Non-pigmented ciliary epithelial cell (primary cell): Measurements from ENCODE around the gene PTPRCAP.
"Not testable (repeated sequence)": the region's sequence is repeated elsewhere in the genome, so short reads cannot be mapped to it uniquely, and the experiment has no call there.

Source experiments
- DNase-seq: peaks from one replicate; pipeline ENCODE4 v3.0.0-alpha.2; 2010; ENCODE audit warnings: low read depth

The PTPRCAP gene

DNA sequence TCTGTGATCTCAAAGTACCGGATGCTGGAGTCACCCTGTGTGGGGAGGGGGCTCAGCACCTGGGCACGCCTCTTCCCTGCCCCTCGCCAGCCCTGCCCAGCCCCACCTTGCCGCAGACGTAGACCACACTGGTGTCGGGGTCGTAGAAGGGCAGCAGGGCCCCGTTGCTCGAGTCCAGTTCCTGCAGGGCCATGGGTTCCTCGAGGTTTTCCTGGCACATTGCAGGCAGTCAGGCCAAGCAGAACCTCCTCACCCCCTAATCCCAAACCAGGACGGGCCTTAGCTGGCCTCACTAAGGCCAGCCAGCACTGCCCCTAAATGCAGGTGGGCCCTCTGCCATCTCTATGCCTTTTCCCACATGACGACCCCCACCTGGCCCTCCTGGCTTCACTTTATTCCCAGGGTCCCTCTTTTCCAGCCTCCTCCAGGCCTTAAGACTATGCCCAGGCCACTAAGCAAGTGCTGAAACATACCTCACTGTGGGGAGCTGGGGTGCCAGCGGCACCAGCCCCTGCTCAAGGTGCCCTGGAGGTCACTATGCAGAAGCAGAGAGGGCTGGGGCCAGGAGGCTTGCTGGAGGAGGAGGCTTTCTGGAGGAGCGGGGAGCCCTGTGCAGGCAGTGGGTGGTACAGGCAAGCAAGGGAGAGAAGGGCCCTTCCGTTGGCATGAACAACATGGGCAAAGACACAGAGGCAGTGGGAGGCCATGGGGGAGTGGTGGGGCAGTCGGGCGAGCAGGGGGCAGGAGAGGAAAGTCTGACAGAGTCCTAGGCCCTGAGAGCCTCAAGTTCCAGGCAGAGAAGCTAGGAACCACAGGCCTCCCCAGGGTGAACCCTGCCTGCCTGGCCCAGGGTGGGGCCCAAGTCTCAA, 3.0 kb upstream of the PTPRCAP start:
- no peak for DNase-seq

DNA sequence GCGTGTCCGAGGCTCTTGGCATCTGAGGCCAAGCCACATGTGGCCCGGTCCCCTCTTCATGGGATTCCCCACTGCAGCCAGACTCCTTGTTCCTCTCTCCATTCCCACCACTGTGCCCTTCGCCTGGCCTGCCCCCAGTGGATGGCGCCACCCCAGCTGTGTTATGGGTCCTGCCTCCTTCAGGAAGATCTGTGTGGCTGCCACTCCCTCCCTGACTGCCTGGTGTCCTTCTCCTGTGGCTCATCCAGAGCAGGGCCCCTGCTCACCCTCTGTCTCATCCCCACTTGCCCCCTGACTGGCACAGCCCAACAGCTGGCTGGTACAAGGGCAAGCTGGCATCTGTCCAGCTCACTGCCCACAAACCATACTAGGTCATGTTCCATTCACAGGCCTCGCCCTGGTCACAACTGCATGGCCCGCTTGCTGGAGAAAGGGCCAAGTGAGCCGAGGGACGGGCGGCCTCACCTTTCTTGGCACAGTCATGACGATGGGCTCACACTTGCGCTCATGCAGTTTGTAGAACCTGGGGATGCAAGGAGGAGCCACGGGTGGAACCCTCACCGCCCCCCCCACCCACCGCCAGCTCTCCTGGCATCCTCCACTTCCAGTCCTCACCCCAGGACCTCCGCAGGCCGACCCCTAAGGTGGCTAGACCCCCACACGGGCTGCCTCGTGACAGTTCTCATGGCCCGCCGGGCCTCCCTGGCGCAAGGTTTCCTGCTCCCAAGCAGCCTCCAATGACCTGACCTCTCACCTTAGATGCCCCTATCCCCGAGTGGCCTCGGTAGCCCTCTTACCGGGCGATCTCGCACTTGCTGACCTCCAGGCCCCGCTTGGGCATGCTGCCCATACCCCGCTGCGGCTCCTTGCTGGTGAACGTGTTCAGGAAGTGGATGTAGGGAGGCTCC, 2.1 kb upstream of the PTPRCAP start:
- no peak for DNase-seq

DNA sequence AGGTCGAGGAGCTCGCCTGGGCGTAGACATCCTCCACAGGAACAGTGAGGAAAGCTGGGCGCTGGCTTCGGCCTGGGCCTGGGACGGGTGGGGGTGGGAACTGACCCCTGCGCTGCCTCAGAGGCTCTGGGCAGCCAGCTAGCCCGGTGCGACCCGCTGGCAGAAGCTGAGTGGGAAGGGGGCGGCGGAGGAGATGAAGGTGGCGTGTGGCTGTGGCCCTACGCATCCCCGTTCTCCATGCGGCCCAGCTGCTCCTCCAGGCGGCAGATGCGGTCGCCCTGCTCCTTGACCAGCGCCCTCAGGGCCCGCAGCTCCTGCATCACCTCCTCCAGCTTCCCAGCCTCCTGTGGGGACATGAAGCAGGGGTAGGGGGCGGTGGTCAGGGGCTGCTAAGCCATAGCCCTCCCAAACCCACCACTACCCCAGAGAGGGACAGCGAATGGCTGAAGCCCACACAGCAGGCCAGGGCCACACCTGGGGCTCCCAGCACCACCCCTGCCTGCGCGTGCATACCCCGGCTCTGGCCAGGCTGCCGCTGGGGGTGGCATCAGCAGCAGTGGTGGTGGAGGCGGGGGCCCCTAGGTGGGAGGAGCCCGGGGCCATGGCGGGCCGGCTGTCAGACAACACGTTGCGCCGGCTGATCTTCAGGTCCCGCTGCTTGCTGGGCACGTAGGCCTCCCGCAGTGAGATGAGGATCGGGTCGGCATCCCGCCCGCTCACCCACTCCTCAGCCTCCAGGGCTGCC, 848 bp upstream of the PTPRCAP start:
- DNase-seq, result no peak

DNA sequence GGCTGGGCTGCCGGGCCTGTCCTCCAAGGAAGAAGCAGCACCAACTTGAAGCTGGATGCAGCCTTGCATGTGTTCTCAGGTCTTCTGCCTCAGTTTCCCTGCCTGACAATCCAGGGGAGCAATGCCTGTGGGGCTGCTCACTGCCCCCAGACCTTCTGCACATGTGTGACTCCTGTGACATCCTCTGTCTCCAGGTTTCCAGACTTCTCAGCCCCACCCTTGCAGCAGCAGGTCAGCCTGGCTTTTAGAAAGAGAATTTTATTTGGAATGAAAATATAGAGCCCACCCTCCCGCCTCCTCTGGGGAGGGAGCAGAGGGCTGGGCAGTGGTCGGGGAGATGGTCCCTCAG, 301 bp upstream of the PTPRCAP start:
- DNase-seq, result no peak

DNA sequence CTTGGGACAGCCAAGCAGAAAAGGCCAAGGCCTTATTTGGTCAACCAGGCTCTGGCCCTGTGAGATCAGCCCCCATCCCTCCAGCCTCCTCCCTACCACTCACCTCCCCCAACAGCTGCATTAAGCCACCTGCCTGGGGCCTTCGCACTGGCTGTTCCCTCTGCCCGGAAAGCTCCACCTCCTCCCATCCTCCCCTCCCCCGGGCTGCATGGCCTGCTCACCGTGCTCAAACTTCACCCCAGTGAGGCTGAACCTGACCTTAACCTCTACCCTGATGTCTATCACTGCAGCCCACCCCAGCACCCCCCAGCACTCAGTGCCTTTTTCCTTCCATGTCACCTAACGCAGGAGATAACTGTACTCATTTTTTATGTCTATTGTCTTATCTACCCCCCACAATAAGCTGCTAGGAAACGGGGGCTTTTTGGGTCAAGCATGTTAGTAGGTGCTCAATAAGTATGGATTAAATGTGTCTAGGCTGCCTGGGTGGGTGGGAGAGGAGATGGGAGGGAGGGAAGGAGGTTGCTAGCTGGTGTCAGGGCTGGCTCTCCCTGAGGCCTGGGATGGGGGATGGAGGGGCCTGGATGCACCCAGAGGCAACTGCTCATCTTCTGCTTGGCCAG, 912 bp downstream of the PTPRCAP start:
- no peak for DNase-seq

DNA sequence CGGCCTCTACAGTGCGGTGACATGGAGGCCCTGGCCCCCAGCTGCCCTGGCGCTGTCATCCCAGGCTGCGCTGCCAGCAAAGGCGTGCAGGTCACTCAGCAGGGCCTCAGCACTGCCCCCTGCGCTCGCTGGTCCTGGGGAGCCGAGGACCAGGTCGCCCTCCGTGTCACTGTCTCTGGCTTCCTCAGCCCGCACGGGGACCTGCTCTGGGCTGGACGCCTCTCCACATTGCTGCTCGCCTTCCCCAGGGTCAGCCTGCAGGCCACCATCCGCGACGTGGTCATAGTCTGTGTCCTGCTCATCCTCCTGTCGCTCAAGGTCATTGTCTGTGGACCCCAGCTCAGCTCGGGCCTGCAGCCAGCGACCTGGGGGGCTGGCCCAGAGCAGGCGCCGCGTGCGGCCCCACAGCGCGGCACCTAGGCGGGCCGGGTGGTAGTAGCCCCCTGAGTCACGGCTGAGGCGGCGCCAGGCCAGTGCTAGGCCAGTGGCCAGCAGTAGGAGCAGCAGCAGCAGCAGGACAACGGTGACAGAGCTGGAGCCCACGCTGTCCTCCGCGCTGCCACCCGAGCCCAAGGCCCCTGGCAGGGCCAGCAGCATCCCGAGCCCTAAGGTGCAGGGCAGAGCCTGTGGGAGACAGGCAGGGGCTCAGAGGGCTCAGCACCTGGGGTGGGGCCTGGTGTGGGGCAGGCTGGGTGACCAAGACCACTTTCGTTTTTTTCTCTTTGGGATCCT, 1.6 kb downstream of the PTPRCAP start:
- DNase-seq, result no peak

DNA sequence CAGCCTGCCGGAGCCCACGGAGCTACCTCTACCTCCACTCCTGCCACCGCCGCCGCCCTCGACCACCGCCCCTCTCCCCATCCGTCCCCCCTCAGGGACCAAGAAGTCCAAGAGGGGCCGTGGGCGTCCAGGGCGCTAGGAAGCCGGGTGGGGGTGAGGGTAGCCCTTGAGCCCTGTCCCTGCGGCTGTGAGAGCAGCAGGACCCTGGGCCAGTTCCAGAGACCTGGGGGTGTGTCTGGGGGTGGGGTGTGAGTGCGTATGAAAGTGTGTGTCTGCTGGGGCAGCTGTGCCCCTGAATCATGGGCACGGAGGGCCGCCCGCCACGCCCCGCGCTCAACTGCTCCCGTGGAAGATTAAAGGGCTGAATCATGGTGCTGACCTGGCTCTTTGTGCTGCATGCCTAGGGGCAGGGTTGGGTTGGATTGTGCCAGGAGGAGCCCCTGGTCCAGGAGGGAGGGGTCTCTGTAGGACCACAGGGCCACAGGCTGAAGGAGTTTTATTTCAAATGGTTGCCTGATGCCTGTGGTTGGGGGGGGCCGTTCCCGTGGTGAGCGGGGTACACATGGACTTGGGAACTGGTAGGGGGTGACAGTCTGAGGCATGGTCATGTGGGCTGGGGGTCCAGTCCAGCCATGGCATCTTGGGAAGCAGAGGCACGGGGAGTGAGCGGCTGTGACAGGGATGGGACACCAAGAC, 2.3 kb downstream of the PTPRCAP start:
- DNase-seq, result no peak

DNA sequence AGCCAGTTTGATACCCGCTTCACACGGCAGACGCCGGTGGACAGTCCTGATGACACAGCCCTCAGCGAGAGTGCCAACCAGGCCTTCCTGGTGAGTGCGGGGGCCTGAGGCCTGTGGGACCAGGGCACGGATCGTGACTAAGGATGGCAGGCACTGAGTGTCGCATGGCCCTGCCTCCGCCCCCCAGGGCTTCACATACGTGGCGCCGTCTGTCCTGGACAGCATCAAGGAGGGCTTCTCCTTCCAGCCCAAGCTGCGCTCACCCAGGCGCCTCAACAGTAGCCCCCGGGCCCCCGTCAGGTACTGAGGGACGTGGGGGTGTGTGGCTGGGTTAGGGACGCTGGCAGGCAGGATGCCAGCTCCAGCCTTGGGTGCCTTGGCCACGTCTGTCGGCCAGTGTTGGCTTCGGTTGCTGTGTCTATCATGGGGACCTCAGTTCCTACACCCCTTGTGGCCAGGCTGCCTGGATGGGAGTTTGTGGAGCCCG, 3.0 kb downstream of the PTPRCAP start:
- DNase-seq, result no peak

DNA sequence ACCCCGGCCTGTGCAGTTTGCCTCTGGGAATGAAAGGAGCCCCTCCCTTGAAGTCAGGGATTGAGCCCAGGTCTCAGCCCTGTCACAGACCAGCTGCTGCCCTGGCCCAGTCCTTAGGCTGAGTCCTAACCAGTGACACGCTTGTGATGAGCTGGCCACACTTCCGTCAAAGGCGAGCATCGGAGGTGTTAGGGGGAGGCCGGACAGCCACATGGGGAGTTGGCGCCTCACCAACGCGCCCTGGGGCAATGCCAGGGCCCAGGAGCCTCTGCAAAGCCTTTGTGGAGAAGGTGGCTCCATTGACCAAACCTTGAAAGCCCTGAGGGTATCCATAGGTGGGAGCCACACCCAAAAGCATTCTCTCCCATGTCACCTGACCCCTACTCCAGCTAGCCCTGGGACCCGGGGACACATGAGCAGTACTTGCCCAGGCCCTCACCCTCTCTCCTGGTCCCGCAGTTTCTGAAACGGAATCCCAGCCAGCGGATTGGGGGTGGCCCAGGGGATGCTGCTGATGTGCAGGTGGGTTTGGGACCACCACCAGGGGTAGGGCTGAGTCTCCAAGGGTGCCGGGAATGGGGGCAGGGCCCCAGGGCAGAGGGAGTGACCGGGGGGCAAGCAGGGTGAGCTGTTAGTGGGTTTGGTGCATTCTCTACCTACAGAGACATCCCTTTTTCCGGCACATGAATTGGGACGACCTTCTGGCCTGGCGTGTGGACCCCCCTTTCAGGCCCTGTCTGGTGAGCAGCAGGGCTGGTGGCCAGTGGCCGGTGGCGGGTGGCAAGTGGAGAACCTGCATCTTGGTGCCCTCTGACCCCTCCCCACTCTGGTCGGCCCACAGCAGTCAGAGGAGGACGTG, 3.7 kb downstream of the PTPRCAP start:
- DNase-seq, result no peak

DNA sequence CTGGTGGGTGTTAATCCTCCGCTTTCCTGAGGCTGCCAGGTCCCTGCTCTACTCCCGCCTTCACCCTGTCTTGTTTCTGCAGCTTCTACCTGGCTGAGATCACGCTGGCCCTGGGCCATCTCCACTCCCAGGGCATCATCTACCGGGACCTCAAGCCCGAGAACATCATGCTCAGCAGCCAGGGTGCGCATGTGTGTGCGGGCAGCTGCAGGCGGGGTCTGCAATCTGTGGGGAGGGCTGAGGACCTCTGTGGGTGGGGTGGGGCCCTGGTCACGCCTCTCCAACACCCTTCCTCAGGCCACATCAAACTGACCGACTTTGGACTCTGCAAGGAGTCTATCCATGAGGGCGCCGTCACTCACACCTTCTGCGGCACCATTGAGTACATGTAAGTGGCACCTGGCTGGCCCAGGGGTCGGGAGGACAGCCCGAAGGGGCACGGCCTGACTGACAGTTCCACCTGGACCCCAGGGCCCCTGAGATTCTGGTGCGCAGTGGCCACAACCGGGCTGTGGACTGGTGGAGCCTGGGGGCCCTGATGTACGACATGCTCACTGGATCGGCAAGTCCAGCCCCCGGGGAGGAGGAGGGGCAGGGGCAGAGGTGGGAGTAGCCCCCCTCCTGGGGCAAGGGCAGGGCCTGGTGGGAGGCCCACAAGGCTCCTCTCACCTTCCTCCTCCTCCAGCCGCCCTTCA, 4.7 kb downstream of the PTPRCAP start:
- DNase-seq, result no peak

DNA sequence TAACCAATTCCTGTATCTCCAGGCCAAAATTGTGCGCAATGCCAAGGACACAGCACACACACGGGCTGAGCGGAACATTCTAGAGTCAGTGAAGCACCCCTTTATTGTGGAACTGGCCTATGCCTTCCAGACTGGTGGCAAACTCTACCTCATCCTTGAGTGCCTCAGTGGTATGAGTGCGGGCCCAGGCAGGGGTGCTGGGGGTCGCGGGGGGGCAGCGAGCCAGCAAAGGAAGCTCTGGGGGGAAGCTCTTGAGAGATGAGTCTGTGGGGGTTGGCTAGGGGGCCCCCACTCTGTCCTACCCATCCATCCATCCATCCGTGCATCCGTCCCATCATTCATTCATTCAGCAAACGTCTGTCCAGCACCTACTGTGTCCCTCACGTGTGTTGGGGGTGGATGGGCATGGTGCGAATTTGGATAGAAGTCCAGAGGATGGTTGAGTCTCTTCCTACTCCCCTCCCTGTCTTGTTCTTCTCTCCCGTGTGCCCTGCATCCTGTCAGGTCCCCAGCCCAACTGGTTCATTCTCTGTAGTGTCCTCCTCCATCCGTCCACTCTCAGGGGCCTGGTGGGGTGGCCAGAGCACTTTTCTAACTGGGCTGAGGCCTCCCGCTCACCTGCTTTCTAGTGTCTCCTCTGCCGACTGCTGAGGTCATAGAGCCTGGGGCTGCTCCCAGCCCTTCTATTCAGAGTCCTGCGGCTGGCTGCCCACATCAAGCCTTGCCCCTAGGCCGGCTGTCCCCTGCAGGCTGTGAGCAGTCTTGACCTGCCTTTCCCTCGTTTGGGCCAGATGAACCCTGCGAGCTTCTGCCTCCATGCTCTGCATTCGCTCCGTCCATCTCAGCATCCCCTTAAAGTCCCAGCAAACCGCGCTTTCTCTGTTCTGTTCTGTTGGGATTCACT, 5.9 kb downstream of the PTPRCAP start:
- no peak for DNase-seq

DNA sequence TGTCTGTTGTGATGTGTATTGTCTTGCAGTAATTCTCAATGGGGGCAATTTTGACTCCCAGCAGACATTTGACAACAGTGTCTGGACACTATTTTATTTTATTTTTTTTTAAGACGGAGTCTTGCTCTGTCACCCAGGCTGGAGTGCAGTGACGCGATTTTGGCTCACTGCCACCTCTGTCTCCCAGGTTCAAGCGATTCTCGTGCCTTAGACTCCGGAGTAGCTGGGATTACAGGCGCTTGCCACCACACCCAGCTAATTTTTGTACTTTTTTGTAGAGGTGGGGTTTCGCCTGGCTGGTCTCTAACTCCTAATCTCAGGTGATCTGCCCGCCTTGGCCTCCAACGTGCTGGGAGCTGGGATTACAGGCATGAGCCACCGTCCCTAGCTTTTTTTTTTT, 7.8 kb downstream of the PTPRCAP start:
- no peak for DNase-seq

DNA sequence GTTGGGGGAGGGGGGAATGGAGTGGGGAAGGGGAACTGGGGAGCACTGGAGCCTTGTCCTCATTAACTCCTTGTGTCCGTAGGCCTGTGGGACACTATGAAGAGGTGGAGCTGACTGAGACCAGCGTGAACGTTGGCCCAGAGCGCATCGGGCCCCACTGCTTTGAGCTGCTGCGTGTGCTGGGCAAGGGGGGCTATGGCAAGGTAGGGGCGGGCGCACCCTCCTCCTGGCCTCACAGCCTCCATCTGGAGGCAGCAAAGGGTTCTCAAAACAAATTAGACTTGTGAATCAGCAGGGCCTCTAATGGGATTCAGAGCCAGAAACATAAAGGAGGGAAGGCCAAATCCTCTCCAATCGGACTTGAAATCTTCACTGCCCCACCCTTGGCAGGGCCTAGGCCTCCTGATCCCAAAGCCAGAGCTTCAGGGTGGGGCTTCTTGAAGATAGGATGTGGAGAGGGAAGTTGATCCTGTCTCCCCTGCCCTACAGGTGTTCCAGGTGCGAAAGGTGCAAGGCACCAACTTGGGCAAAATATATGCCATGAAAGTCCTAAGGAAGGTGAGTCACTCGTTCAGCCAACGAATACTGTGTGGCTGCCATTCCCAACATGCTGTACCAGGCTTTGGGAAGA, 8.3 kb downstream of the PTPRCAP start:
- DNase-seq, result no peak

DNA sequence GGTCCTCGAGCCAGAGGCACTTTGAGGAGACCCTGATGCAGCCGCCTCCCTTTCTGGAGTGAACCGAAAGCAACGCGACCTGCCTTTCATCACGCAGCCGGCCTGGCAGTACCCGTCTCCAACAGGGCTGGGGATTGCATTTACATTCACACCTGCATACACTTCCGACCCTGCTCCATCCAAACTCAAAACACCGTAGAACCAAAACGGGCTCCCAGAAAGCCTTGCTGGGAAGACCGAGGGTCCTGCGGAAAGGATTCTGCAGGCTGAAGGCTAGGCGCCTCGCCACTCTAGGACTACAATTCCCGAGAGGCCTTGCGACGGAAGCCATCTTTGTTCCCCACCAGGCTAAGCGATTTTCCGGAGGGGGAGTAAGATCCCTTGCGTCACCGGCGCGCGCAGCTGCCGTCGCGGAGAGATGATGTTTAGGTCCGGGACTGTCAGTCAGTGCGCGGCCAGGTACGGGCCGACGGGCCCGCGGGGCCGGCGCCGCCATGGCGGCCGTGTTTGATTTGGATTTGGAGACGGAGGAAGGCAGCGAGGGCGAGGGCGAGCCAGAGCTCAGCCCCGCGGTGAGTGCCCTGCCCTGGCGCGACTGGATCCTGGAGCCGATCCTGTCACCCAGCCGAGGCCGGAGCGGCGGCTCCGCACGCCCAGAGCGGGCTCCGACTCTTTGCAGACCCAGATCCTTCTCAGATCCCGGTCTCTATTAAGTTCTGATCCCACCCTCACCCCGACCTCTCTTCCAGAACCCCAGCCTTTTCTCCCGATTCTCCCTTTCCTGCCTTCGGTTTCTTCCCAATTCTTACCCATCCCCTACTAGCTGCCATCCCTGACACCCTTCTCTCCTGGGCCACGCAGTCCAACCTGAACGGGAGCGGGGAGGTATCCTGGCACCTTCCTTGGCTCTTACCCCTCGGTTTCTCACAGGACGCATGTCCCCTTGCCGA, 9.2 kb downstream of the PTPRCAP start, which contains the start of gene RPS6KB2:
Gene RPS6KB2 (plus strand): TSS at position 443 of the 950 bp plus-strand sequence. CDS start 52 bp downstream, at position 495.
- peak; percentile 79 for DNase-seq

DNA sequence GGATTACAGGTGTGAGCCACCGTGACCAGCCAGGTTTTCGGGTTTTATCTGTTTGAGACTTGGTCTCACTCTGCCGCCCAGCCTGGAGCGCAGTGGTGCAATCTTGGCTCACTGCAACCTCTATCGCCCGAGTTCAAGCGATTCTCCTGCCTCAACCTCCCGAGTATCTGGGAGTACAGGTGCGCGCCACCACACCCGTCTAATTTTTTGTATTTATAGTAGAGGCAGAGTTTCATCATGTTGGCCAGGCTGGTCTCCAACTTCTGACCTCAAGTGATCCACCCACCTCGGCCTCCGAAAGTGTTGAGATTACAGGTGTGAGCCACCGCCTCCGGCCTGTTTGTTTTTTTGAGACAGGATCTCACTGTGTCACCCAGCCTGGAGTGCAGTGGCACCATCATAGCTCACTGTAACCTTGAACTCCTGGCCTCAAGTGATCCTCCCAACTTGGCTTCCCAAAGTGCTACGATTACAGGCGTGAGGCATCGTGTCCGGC, 10.1 kb downstream of the PTPRCAP start:
- not testable (repeated sequence) for DNase-seq
